HG03159 (cell line): ENCODE results near the gene NATD1.

Experiments used
- ATAC-seq: cut with Tn5 transposase; IDR thresholded peaks from one replicate; pipeline ENCODE4 v1.9.1; 2021; ENCODE audit warnings: mild to moderate bottlenecking, moderate library complexity; ENCODE audit not compliant: unreplicated experiment

Gene NATD1

GRCh38 chr17:21252796-21253645 lies at the start of gene NATD1:
NATD1 (minus strand) TSS chr17:21253410; CDS start chr17:21253264, 146 bp downstream.
- peak; percentile 82 for ATAC-seq

- ATAC-seq = no peak
These were observed 48.7 kb upstream of the NATD1 start for GRCh38 chr17:21301593-21302550.

- ATAC-seq = no peak
These were observed 47.7 kb upstream of the NATD1 start for GRCh38 chr17:21300601-21301571.

GRCh38 chr17:21299981-21300600 lies 46.9 kb upstream of the NATD1 start:
- ATAC-seq = no peak

GRCh38 chr17:21298983-21299519 lies 45.8 kb upstream of the NATD1 start:
- ATAC-seq = no peak

- ATAC-seq = no peak
These were observed 45.1 kb upstream of the NATD1 start for GRCh38 chr17:21298056-21298982.

GRCh38 chr17:21297597-21297996 lies 44.4 kb upstream of the NATD1 start:
- no peak for ATAC-seq

GRCh38 chr17:21297026-21297520 lies 43.9 kb upstream of the NATD1 start:
- ATAC-seq = no peak

- ATAC-seq = no peak
These were observed 43.2 kb upstream of the NATD1 start for GRCh38 chr17:21296097-21297025.

GRCh38 chr17:21295036-21295952 lies 42.1 kb upstream of the NATD1 start:
- ATAC-seq = no peak

GRCh38 chr17:21294321-21295035 lies 41.3 kb upstream of the NATD1 start:
- no peak for ATAC-seq

- no peak for ATAC-seq
These were observed 40.6 kb upstream of the NATD1 start for GRCh38 chr17:21293831-21294210.

GRCh38 chr17:21292867-21293830 lies 39.9 kb upstream of the NATD1 start:
- no peak for ATAC-seq

- no peak for ATAC-seq
These were observed 38.7 kb upstream of the NATD1 start for GRCh38 chr17:21291862-21292261.

GRCh38 chr17:21291357-21291756 lies 38.1 kb upstream of the NATD1 start:
- no peak for ATAC-seq
